Ovary (tissue), 3 donors: ENCODE results near the gene MYOM3.

Source experiments
- CTCF ChIP-seq, 3 donors: fragments of 450-650 bp in 2 of 3; fragments of 200-600 bp in 1 of 3; IDR thresholded peaks; one replicate each; pipeline versions ENCODE4 v1.5.1 to v1.8.0; 2016 to 2022; ENCODE audit warnings: antibody characterized with exemption in 3 of 3, mild to moderate bottlenecking in 1 of 3
- POLR2A ChIP-seq: fragments of 450-650 bp; IDR thresholded peaks from one replicate; pipeline ENCODE4 v1.6.1; 2017; ENCODE audit warnings: antibody characterized with exemption, mild to moderate bottlenecking, moderate library complexity
- donor health status: DM: no; HTN: no; CAD: no.

DNA sequence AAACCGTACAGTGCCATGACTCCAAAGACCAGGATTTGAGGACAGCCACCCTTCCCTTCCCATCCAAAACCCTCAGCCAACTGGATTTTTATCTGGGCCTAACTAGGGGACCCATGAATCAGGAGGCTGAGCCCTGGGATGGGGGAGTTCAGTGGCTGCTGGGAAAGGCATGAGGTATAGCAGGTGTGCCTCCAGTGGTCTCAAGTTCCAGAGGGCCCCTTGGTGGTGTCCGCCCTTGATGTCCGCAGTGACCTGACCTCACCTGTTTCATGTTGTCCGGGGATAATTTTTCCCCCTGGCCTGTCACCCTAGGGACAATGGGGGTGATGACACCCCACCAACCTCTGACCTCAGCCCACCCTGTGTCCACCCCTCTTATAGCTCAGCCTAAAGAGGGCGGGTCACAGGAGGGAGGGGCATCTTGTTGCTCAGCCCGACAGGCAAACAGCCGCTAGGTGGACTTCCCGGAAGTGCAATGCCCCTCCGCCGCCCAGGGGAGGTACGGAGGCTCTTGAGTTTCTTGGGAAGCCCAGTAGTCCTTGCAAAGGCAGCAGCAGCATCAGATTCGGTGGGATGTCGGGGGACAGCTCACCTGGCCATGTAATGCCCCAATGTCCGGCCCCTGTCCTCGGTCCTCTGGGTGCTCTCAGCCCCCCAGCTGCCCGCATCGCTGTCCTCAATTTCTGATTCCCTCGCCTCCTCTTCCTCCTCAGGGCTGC is 44.8 kb upstream of the MYOM3 start:
- TF ChIP-seq CTCF (IDR thresholded peaks at IDR 0.05): no peak
- no peak for TF ChIP-seq POLR2A
